HUES48 (cell line): ENCODE data around the gene IQGAP2.
"Not testable (repeated sequence)": the region's sequence is repeated elsewhere in the genome, so short reads cannot be mapped to it uniquely, and the experiment has no call there.

ENCODE experiments used
- H3K27ac ChIP-seq: one replicate; pipeline ENCODE4 v1.7.0; 2013; ENCODE audit warnings: low read depth, low read length, inconsistent platforms
- H3K27me3 ChIP-seq: 2 replicates; pipeline ENCODE4 v1.6.1; 2013; ENCODE audit warnings: mild to moderate bottlenecking, low read length; ENCODE audit not compliant: control insufficient read depth, insufficient read depth
- H3K36me3 ChIP-seq: 2 replicates; pipeline ENCODE4 v1.6.1; 2013; ENCODE audit warnings: low read length; ENCODE audit not compliant: control insufficient read depth, insufficient read depth
- H3K4me1 ChIP-seq: 2 replicates; pipeline ENCODE4 v1.6.1; 2013; ENCODE audit warnings: mild to moderate bottlenecking, low read length; ENCODE audit not compliant: control insufficient read depth, insufficient read depth
- H3K4me3 ChIP-seq: 2 replicates; pipeline ENCODE4 v1.5.1; 2013; ENCODE audit warnings: mild to moderate bottlenecking, low read depth, low read length
- H3K9ac ChIP-seq: 2 replicates; pipeline ENCODE4 v1.6.1; 2013; ENCODE audit warnings: mild to moderate bottlenecking, low read depth, low read length, moderate library complexity
- H3K9me3 ChIP-seq: 2 replicates; pipeline ENCODE4 v1.6.1; 2013; ENCODE audit warnings: low read length; ENCODE audit not compliant: control insufficient read depth, insufficient read depth

Gene IQGAP2

DNA sequence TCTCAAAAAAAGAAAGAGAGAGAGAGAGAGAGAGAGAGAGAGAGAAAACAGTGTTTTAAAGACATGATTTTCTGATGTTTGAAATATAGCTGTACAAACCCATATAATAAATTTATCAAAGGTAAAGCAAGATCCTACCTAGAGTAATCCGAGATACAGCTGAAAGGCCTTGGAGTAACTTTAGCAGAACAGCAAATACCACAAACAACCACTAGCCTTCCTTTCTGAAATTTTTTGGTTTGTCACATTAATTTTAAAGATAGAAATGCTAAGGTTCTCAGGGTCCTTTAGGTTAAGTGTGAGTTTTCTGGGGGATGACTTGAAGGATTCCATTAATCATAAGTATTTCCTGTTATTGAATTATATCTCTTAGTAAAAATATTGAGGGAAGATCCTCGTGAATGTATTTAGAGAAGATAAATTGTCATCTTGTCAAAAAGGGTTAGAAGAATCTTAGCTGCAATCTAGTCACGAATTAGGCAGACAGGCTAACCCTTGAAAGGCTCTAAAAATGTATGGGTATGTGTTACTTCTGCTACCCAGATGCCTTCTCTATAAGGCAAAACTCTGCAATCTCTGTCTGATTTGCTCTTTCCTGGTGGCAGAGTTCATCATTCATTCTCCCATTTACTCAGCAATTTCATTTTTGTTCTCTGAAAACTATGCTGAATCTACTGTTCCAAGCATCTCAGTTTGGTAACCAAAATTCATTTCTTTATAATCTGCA lies 192.8 kb downstream of the IQGAP2 start:
- H3K27ac ChIP-seq: no peak overlapping the region
- H3K9me3 ChIP-seq: no peaks in the 10 kb centered on the region
- H3K36me3 ChIP-seq: peaks cover 7% of the 10 kb centered on the region; the same call in 1 of the 2 replicates
- H3K4me3 ChIP-seq: no peak overlapping the region
- H3K27me3 ChIP-seq: no peaks in the 10 kb centered on the region
- no peaks in the 10 kb centered on the region for H3K4me1 ChIP-seq
- H3K9ac ChIP-seq: no peak overlapping the region

DNA sequence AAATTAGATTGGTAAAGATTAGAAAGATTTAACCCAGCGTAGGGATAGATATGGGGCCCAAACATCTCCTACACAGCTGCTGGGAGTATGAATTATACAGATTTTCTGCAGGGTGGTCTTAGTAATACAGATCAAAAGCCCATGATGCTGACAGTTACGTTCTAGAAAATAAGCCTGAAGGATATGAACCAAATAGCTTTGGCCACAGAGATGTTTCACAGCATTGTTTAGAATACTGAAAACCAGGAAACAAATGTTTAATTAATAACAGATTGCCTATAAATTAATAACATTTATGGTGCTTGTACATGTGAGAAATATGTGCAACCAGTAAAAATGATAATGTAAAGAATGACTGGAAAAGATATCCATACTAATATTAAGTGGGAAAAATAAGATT lies 195.4 kb downstream of the IQGAP2 start:
- no peaks in the 10 kb centered on the region for H3K4me1 ChIP-seq
- no peak overlapping the region for H3K4me3 ChIP-seq
- H3K9me3 ChIP-seq: no peaks in the 10 kb centered on the region
- H3K9ac ChIP-seq: no peak overlapping the region
- H3K27me3 ChIP-seq: no peaks in the 10 kb centered on the region
- 0 out of 2 replicates have a peak, but pooled peaks cover 4% of the 10 kb centered on the region for H3K36me3 ChIP-seq
- no peak overlapping the region for H3K27ac ChIP-seq

DNA sequence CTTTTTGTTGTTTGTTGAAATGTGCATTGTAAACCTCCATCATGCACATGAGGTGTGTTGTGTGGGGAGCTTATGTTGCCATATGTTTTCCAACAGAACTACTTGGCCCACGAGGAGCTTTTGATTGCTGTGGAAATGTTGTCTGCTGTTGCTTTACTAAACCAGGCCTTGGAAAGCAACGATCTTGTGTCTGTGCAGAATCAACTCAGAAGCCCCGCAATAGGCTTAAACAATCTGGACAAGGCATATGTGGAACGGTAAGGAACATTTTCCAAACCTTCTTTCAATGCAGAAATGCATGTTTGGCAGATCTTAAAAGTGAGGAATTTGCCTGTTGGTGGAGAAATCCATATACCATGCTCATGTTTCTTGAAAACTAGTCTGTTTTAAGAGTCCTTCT lies 197.6 kb downstream of the IQGAP2 start:
- 0 out of 2 replicates have a peak, but pooled peaks cover 4% of the 10 kb centered on the region for H3K36me3 ChIP-seq
- H3K9me3 ChIP-seq: no peaks in the 10 kb centered on the region
- H3K4me3 ChIP-seq: no peak overlapping the region
- H3K9ac ChIP-seq: no peak overlapping the region
- H3K4me1 ChIP-seq: no peaks in the 10 kb centered on the region
- no peaks in the 10 kb centered on the region for H3K27me3 ChIP-seq
- no peak overlapping the region for H3K27ac ChIP-seq

DNA sequence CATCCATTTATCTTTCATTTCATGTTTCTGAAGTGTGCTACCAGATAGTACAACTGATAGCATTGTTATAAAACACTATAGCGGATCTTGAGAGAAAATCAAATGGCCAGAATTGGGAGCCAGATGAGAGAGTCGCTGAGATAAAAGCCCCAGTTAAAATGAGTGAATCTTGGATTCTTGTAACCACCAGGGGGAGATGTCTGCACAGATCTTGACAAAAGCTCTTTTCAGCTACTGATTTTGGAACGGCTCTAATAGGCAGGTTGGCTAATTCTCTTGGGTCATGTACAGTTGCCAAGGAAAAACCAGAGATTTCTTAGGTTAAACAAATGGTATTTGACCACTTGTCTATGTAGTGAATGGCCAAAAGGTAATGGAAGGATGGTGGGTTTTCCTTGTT lies 198.4 kb downstream of the IQGAP2 start:
- H3K4me1 ChIP-seq: no peaks in the 10 kb centered on the region
- no peak overlapping the region for H3K9ac ChIP-seq
- H3K36me3 ChIP-seq: 0 out of 2 replicates have a peak, but pooled peaks cover 4% of the 10 kb centered on the region

DNA sequence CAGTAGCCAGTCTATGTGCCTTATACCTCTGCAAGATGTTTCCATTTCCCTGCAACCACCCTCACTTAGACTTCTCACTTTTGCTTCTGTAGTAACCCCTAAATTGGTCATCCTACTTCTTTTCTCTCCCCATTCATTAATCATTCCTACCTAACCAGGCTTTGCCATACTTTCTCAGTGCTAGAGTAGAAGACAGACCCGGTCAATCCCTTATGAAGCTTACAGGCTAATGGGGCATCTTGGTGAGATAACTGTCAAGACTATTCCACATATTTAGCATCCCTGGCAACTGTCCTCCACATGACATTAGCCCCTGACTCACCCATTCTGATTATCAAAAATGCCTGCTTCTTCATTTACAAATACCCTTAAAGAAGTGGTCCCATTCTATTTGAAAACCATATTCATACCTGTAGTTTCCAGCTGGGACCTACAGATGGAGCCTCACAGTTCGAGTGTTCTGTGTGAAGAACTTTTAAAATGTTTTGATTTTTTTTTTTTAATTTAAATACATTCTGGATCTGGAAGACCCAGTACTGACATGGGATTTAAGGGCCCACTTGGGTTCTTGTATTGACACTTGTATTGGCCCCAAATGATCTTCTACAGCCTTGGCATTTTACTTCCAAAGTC lies 199.1 kb downstream of the IQGAP2 start:
- H3K36me3 ChIP-seq: 0 out of 2 replicates have a peak, but pooled peaks cover 4% of the 10 kb centered on the region
- H3K9ac ChIP-seq: no peak overlapping the region
- peaks cover 4% of the 10 kb centered on the region; the same call in 1 of the 2 replicates for H3K4me1 ChIP-seq
- no peaks in the 10 kb centered on the region for H3K9me3 ChIP-seq
- H3K27ac ChIP-seq: no peak overlapping the region
- H3K4me3 ChIP-seq: no peak overlapping the region
- H3K27me3 ChIP-seq: no peaks in the 10 kb centered on the region

More for the DNA sequence above, 198.4 kb downstream of the IQGAP2 start:
- no peak overlapping the region for H3K4me3 ChIP-seq
- H3K27me3 ChIP-seq: no peaks in the 10 kb centered on the region
- H3K27ac ChIP-seq: no peak overlapping the region
- no peaks in the 10 kb centered on the region for H3K9me3 ChIP-seq

DNA sequence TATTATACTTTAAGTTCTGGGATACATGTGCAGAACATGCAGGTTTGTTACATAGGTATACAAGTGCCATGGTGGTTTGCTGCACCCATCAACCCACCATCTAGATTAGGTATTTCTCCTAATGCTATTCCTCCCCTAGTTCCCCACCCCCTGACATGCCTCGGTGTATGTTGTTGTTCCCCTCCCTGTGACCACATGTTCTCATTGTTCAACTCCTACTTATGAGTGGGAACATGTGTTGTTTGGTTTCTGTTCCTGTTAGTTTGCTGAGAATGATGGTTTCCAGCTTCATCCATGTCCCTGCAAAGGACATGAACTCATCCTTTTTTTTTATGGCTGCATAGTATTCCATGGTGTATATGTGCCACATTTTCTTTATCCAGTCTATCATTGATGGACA lies 200.9 kb downstream of the IQGAP2 start:
- H3K9ac ChIP-seq, H3K27ac ChIP-seq, H3K4me3 ChIP-seq, H3K27me3 ChIP-seq, H3K9me3 ChIP-seq, H3K36me3 ChIP-seq: not testable (repeated sequence)
- peaks cover 13% of the 10 kb centered on the region; the same call in 1 of the 2 replicates for H3K4me1 ChIP-seq

DNA sequence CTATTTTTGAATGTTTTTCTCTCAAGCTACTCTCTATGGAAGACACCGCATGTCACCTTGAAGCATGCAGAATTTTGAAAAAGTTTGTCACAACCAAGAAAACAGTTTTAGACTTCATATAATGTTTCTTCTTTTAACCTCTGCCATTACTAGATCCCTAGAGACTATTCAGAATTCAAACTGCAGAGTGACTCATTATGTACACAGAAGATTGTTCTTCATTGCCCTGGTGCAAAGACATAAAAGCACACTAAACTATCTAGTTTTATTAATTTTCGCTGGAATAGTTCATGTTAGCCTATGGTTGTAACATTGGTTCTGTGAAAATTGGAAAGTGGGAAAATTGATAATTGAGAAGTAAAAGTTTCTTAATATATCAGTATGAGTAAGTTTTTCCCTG lies 201.8 kb downstream of the IQGAP2 start:
- H3K9ac ChIP-seq: no peak overlapping the region
- no peaks in the 10 kb centered on the region for H3K36me3 ChIP-seq
- H3K4me3 ChIP-seq: no peak overlapping the region
- H3K4me1 ChIP-seq: peaks cover 13% of the 10 kb centered on the region; the same call in 1 of the 2 replicates
- no peaks in the 10 kb centered on the region for H3K27me3 ChIP-seq
- no peak overlapping the region for H3K27ac ChIP-seq
- no peaks in the 10 kb centered on the region for H3K9me3 ChIP-seq

DNA sequence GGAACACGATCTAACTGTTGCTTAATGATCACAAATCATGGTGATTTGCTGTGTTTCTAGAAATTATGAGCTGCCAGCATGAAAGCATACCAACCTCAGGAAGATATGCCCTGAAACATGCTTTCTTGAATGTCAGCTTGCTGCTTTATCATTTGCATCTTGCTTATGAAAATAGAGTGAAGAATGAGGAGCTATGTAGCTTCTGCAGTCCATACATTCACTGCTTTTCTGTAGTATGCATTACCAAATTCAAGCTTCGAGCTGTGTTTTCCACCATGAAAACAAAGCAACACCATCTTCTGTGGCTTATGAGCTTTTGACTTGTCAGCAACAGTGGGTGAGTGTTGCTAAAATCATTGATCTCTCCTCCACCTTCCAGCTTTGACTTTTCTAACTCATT lies 203.6 kb downstream of the IQGAP2 start:
- H3K36me3 ChIP-seq: no peaks in the 10 kb centered on the region; the same call in 1 of the 2 replicates
- no peak overlapping the region for H3K9ac ChIP-seq
- no peaks in the 10 kb centered on the region for H3K9me3 ChIP-seq
- H3K4me3 ChIP-seq: no peak overlapping the region
- no peak overlapping the region for H3K27ac ChIP-seq
- H3K27me3 ChIP-seq: no peaks in the 10 kb centered on the region
- peaks cover 13% of the 10 kb centered on the region; the same call in 1 of the 2 replicates for H3K4me1 ChIP-seq

DNA sequence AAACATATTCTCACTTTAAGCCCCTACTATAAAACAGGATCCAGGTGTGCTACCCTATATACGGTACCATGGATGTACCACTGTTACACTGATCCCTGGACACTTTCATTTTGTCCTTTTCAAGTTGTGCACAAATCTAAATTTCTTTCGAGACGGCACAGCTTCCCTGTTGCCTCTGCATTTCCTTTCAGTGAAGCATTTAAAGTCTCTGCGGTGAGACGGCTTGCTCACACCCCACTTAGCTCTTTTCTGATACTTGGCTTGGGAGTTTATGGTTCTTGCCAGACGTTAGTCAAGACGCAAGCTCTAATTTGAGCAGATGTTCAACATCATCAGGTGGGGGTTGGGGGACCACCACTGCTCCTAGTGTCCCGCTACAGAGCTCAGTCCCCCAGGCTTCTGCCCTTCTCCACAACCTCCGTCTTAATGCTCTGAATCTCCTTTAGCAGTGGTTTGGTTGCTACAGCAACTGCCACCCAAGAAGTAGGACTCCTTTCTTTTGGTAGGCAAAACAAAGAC lies 204.3 kb downstream of the IQGAP2 start:
- peak overlapping the region; percentile 15 for H3K27ac ChIP-seq
- no peaks in the 10 kb centered on the region; the same call in 1 of the 2 replicates for H3K36me3 ChIP-seq
- no peak overlapping the region; the same call in 1 of the 2 replicates for H3K9ac ChIP-seq
- no peaks in the 10 kb centered on the region for H3K27me3 ChIP-seq
- H3K9me3 ChIP-seq: no peaks in the 10 kb centered on the region
- H3K4me1 ChIP-seq: peaks cover 13% of the 10 kb centered on the region; the same call in 1 of the 2 replicates
- H3K4me3 ChIP-seq: no peak overlapping the region; the same call in 1 of the 2 replicates

DNA sequence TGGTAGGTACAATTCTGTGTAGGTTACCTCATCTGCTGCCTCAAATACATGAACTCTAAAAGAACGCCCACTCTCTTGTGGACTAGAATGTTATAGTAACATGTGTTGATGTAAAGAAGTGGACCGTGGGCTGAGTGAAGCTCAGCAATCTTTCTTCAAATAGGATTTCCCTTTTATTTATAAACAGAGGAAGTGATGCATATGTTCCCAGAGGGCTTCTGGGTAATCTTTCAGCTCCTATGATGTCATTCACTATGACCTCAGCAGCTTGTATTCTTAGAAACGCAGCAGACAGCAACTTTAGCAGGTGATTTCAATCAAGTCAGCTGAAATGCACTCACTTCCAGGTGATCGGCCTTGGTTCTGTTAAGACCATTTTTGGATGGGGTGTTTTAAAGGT lies 205.7 kb downstream of the IQGAP2 start:
- H3K4me3 ChIP-seq: no peak overlapping the region
- no peak overlapping the region for H3K9ac ChIP-seq
- H3K27ac ChIP-seq: no peak overlapping the region
- H3K27me3 ChIP-seq: no peaks in the 10 kb centered on the region
- no peaks in the 10 kb centered on the region; the same call in 1 of the 2 replicates for H3K36me3 ChIP-seq
- peaks cover 13% of the 10 kb centered on the region; the same call in 1 of the 2 replicates for H3K4me1 ChIP-seq
- H3K9me3 ChIP-seq: no peaks in the 10 kb centered on the region

DNA sequence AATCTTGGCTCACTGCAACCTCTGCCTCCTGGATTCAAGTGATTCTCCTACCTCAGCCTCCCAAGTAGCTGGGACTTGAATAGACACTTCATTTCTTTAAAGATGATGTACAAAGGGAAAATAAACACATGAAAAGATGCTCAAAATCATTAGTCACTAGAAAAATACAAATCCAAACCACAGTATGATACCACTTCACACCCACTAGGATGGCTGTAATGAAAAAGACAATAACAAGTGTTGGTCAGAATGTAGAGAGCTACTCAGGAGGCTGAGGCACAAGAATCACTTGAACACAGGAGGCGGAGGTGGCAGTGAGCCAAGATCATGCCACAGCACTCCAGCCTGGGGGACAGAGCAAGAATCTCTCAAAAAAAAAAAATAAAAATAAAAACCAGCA lies 207.1 kb downstream of the IQGAP2 start:
- Histone ChIP-seq H3K9me3 (no peaks in the 10 kb centered on the region), H3K9ac (no peak overlapping the region), H3K36me3 (no peaks in the 10 kb centered on the region; the same call in 1 of the 2 replicates), H3K27ac (no peak overlapping the region), H3K27me3 (no peaks in the 10 kb centered on the region), H3K4me3 (no peak overlapping the region), H3K4me1 (peaks cover 13% of the 10 kb centered on the region; the same call in 1 of the 2 replicates)
